Panc1 (cell line): ENCODE data around the gene MAP3K7. TPM values are rescaled to one million over a fixed set of nuclear protein-coding genes. Genes with fewer than 3 reads are reported as not detected.

Experiments used
- ATAC-seq: fragments of 200-7000 bp; cut with Tn5 transposase; 2 replicates; pipeline ENCODE4 v1.9.1; 2020; ENCODE audit warnings: mild to moderate bottlenecking, moderate library complexity
- BruUV-seq: library from RNA; stranded (reverse); fragments of 400-500 nt; replicated peaks from 2 replicates; lab custom pipeline; 2021; lab: Mats Ljungman, UMichigan
- CTCF ChIA-PET: fragments of 300-600 bp; sonication (Branson Sonifier 250); formaldehyde crosslinking; loops from one replicate; lab custom pipeline; 2022; ENCODE audit warnings: antibody characterized with exemption; lab: Charles Lee
- POLR2A ChIA-PET: fragments of 300-600 bp; sonication (Branson Sonifier 250); formaldehyde crosslinking; loops from one replicate; lab custom pipeline; 2022; ENCODE audit warnings: antibody characterized with exemption; lab: Charles Lee
- DNase-seq: peaks from one replicate; pipeline ENCODE4 v3.0.0-alpha.2; 2010; ENCODE audit warnings: low read depth, low spot score
- H3K27ac ChIP-seq: 2 replicates; pipeline ENCODE4 v1.5.1; 2011; ENCODE audit warnings: mild to moderate bottlenecking, low read length, inconsistent platforms
- H3K27me3 ChIP-seq: fragments of 200-500 bp; sonication (Bioruptor generic); 2 replicates; pipeline ENCODE4 v1.6.0; 2014; ENCODE audit warnings: low read length, inconsistent platforms; ENCODE audit not compliant: control insufficient read depth, insufficient read depth
- H3K36me3 ChIP-seq: fragments of 200-500 bp; sonication (Bioruptor generic); 2 replicates; pipeline ENCODE4 v1.5.1; 2014; ENCODE audit warnings: inconsistent platforms, mild to moderate bottlenecking, low read length, moderate library complexity; ENCODE audit not compliant: control insufficient read depth, insufficient read depth
- H3K4me1 ChIP-seq: 2 replicates; pipeline ENCODE4 v1.5.1; 2011; ENCODE audit warnings: inconsistent platforms, mild to moderate bottlenecking, low read length, moderate library complexity; ENCODE audit not compliant: control insufficient read depth, insufficient read depth
- H3K4me3 ChIP-seq, 2 experiments: 2 replicates each; pipeline ENCODE4 v1.5.1; 2011 to 2012; ENCODE audit warnings: low read depth in 2 of 2, low read length in 2 of 2, mild to moderate bottlenecking in 2 of 2, inconsistent platforms in 1 of 2, moderate library complexity in 1 of 2
- H3K9me3 ChIP-seq: fragments of 200-500 bp; sonication (Bioruptor generic); 2 replicates; pipeline ENCODE4 v1.5.1; 2014; ENCODE audit warnings: low read depth, mild to moderate bottlenecking, inconsistent platforms, low read length, moderate library complexity; ENCODE audit not compliant: control insufficient read depth, insufficient read depth
- CTCF ChIP-seq: fragments of 450-650 bp; IDR thresholded peaks from 2 replicates; pipeline ENCODE4 v1.5.1; 2017; ENCODE audit warnings: mild to moderate bottlenecking
- POLR2AphosphoS5 ChIP-seq: IDR thresholded peaks from 2 replicates; pipeline ENCODE4 v1.6.1; 2012; ENCODE audit warnings: mild to moderate bottlenecking, low read depth, low read length, moderate library complexity
- REST ChIP-seq, 2 experiments: IDR thresholded peaks; 2 replicates each; pipeline ENCODE4 v1.6.1; 2011 to 2012; ENCODE audit warnings: low read depth in 2 of 2, control low read depth in 1 of 2, low read length in 1 of 2, mild to moderate bottlenecking in 1 of 2, moderate library complexity in 1 of 2; ENCODE audit not compliant: insufficient read depth in 1 of 2
- SIN3A ChIP-seq: IDR thresholded peaks from 2 replicates; pipeline ENCODE4 v1.6.1; 2012; ENCODE audit warnings: low read depth, mild to moderate bottlenecking, low read length, moderate library complexity, borderline replicate concordance; ENCODE audit not compliant: insufficient read depth
- TCF7L2 ChIP-seq: IDR thresholded peaks from 2 replicates; pipeline ENCODE4 v1.6.1; 2011; ENCODE audit warnings: mild to moderate bottlenecking, low read depth, low read length, inconsistent platforms
- in situ Hi-C: cut with HindIII; loops from 2 replicates; pipeline ENCODE4 v1.10.0; 2016; ENCODE audit warnings: low sequenced_read_pairs, low pct_unique_long_range_greater_than_20kb
- intact Hi-C: fragments of 100-400 bp; cut with micrococcal nuclease; formaldehyde crosslinking; loops from one replicate; pipeline ENCODE4 v1.10.0; 2022; ENCODE audit not compliant: unreplicated experiment
- total RNA-seq: library from RNA; stranded (reverse); gene quantifications from one replicate; pipeline ENCODE4 v1.2.1, GENCODE V29; 2021; ENCODE audit not compliant: unreplicated experiment

The MAP3K7 gene
- total RNA-seq, 1 experiment from 2014 or later, result 33.1 TPM

- no peak for ATAC-seq
- in situ Hi-C loops, result no loop called here
- ChIA-PET POLR2A (no interaction called here), CTCF (no interaction called here)
- no peak overlapping the region for H3K4me3 ChIP-seq
- H3K27ac ChIP-seq, result no peak overlapping the region
- DNase-seq, result no peak
- no peak for TF ChIP-seq POLR2AphosphoS5
- TF ChIP-seq REST (IDR thresholded peaks at IDR 0.05; ENCODE audit: insufficient read depth in 1 of 2, low read depth in 2 of 2, low read length in 1 of 2), result no peak
- TF ChIP-seq CTCF, result no peak
- TF ChIP-seq SIN3A, result no peak
- no peak for TF ChIP-seq TCF7L2
- no peaks in the 10 kb centered on the region for H3K9me3 ChIP-seq
- intact Hi-C loops, result no loop called here
- no peaks in the 10 kb centered on the region for H3K4me1 ChIP-seq
- peaks cover 40% of the 10 kb centered on the region for H3K36me3 ChIP-seq
- no TSS peak for BruUV-seq
- H3K27me3 ChIP-seq, result no peaks in the 10 kb centered on the region
Measured at GRCh38 chr6:90521955-90522354, 64.9 kb downstream of the MAP3K7 start.

GRCh38 chr6:90516074-90516660 is 70.7 kb downstream of the MAP3K7 start:
- ATAC-seq, result no peak
- CTCF ChIA-PET, result no interaction called here
- no TSS peak for BruUV-seq

More at GRCh38 chr6:90516074-90516660, 70.7 kb downstream of the MAP3K7 start:
- no peak for DNase-seq
- Histone ChIP-seq H3K27ac (no peak overlapping the region), H3K4me1 (no peaks in the 10 kb centered on the region), H3K4me3 (no peak overlapping the region), H3K9me3 (no peaks in the 10 kb centered on the region), H3K27me3 (no peaks in the 10 kb centered on the region), H3K36me3 (peaks cover 48% of the 10 kb centered on the region)
- in situ Hi-C loops, result no loop called here
- intact Hi-C loops, result no loop called here
- POLR2A ChIA-PET, result no interaction called here
- no peak for TF ChIP-seq CTCF
- no peak for TF ChIP-seq POLR2AphosphoS5
- no peak for TF ChIP-seq SIN3A
- no peak for TF ChIP-seq REST (IDR thresholded peaks at IDR 0.05; ENCODE audit: insufficient read depth in 1 of 2, low read depth in 2 of 2, low read length in 1 of 2)
- no peak for TF ChIP-seq TCF7L2
